ENCODE results near the gene ZNF846.
"Not testable (repeated sequence)": the region's sequence is repeated elsewhere in the genome, so short reads cannot be mapped to it uniquely, and the experiment has no call there.

ZNF846 gene

GRCh38 chr19:9784163-9784496 is 15.6 kb upstream of the ZNF846 start:
- DNase-seq (ENCODE audit: low spot score), result not testable (repeated sequence)

GRCh38 chr19:9782338-9782737 is 13.8 kb upstream of the ZNF846 start:
- DNase-seq (ENCODE audit: low spot score), result no peak

- no peak for DNase-seq (ENCODE audit: low spot score)
Measured at GRCh38 chr19:9757544-9758501, 10.7 kb downstream of the ZNF846 start.

- no peak for DNase-seq (ENCODE audit: low spot score)
Measured at GRCh38 chr19:9752701-9753443, 15.7 kb downstream of the ZNF846 start.

- DNase-seq (ENCODE audit: low spot score), result no peak
Measured at GRCh38 chr19:9751446-9751845, 17.1 kb downstream of the ZNF846 start.

GRCh38 chr19:9741476-9742171 is 26.9 kb downstream of the ZNF846 start:
- DNase-seq (ENCODE audit: low spot score), result no peak

GRCh38 chr19:9735986-9736385 is 32.6 kb downstream of the ZNF846 start:
- no peak for DNase-seq (ENCODE audit: low spot score)

- not testable (repeated sequence) for DNase-seq (ENCODE audit: low spot score)
Measured at GRCh38 chr19:9730056-9730455, 38.5 kb downstream of the ZNF846 start.

GRCh38 chr19:9729162-9729561 is 39.4 kb downstream of the ZNF846 start:
- DNase-seq (ENCODE audit: low spot score), result no peak

GRCh38 chr19:9727644-9728043 is 40.9 kb downstream of the ZNF846 start:
- DNase-seq (ENCODE audit: low spot score), result peak; percentile 42

- not testable (repeated sequence) for DNase-seq (ENCODE audit: low spot score)
Measured at GRCh38 chr19:9725508-9726201, 42.9 kb downstream of the ZNF846 start.

- no peak for DNase-seq (ENCODE audit: low spot score)
Measured at GRCh38 chr19:9724157-9724556, 44.4 kb downstream of the ZNF846 start.

GRCh38 chr19:9721861-9722260 is 46.7 kb downstream of the ZNF846 start:
- DNase-seq (ENCODE audit: low spot score), result peak; percentile 85

- no peak for DNase-seq (ENCODE audit: low spot score)
Measured at GRCh38 chr19:9720541-9720940, 48.0 kb downstream of the ZNF846 start.

GRCh38 chr19:9711815-9712214 is 56.7 kb downstream of the ZNF846 start:
- DNase-seq (ENCODE audit: low spot score), result no peak

GRCh38 chr19:9709305-9709704 is 59.2 kb downstream of the ZNF846 start:
- DNase-seq (ENCODE audit: low spot score), result no peak

- DNase-seq (ENCODE audit: low spot score), result no peak
Measured at GRCh38 chr19:9705836-9706235, 62.7 kb downstream of the ZNF846 start.

GRCh38 chr19:9702186-9702585 is 66.4 kb downstream of the ZNF846 start:
- no peak for DNase-seq (ENCODE audit: low spot score)

Measured in D341Med (cell line).